Tibial nerve (tissue), 4 donors: ENCODE data around the gene CTSL.
A peak's percentile ranks its signal among the peaks of the same experiment; 100 is the strongest.

Source experiments
- CTCF ChIP-seq, 5 experiments: fragments of 200-600 bp in 3 of 5; fragments of 450-650 bp in 2 of 5; sonication (generic) in 3 of 5; IDR thresholded peaks; one replicate each; pipeline ENCODE4 v1.5.1; 2016 to 2019; ENCODE audit warnings: antibody characterized with exemption in 5 of 5, mild to moderate bottlenecking in 3 of 5, moderate library complexity in 2 of 5
- EP300 ChIP-seq, 2 donors: sonication (generic); formaldehyde crosslinking; IDR thresholded peaks; one replicate each; pipeline ENCODE4 v1.6.1; 2017; ENCODE audit warnings: antibody characterized with exemption in 2 of 2, mild to moderate bottlenecking in 1 of 2
- POLR2A ChIP-seq, 2 donors: fragments of 450-650 bp; IDR thresholded peaks; one replicate each; pipeline ENCODE4 v1.6.1; 2017; ENCODE audit warnings: antibody characterized with exemption in 2 of 2, mild to moderate bottlenecking in 2 of 2, moderate library complexity in 2 of 2

GRCh38 chr9:87725900-87726709 is at the start of gene CTSL:
- TF ChIP-seq CTCF (IDR thresholded peaks at IDR 0.05) (peak in 2 of 5 experiments; percentile 37 to 56), POLR2A (IDR thresholded peaks at IDR 0.05) (peak; percentile 81 to 91), EP300 (IDR thresholded peaks at IDR 0.05) (peak; percentile 33 to 96)
